Measurements from ENCODE around the gene RBPJL.

DNA sequence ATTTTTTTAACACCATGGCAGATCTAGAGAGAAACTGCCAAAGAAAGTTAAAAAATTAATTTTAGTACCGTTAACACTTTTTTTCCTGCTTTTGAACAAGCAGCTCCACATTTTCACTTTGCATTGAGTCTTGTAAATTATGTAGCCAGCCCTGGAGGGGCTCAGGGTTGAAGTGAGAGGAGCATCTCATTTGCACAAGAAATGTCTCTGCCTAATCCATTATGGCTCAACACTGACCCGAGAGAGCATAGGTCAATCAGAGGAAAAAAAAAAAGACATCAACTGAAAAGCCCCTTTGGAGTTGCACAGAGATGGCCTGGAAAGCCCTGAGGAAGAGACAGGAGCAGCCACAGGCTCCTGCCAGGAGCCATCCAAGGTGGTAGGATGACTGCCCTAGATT is 48.0 kb upstream of the RBPJL start:
- TF ChIP-seq EZH2 (IDR thresholded peaks at IDR 0.05) (no peak), CTCF (IDR thresholded peaks at IDR 0.05) (no peak)

All from neural progenitor cell (in vitro differentiated cells).